Muscle of arm (tissue), 12 donors: ENCODE data around the gene LPAR3. TPM values are rescaled to one million over a fixed set of nuclear protein-coding genes. Genes with fewer than 3 reads are reported as not detected.
"Not testable (repeated sequence)": the region's sequence is repeated elsewhere in the genome, so short reads cannot be mapped to it uniquely, and the experiment has no call there.

Experiments
- DNase-seq: peaks from one replicate; pipeline ENCODE4 v3.0.0-alpha.2; 2013
- polyA plus RNA-seq, 12 donors: library from polyadenylated mRNA; unstranded; fragments of 120-200 nt; gene quantifications; one replicate each; pipeline ENCODE4 v1.2.1, GENCODE V29; 2013; ENCODE audit not compliant: insufficient read length in 12 of 12

LPAR3 gene
- polyA plus RNA-seq, 12 donors = 0.07 to 1.7 (median 0.18) TPM; not detected in 3

DNA sequence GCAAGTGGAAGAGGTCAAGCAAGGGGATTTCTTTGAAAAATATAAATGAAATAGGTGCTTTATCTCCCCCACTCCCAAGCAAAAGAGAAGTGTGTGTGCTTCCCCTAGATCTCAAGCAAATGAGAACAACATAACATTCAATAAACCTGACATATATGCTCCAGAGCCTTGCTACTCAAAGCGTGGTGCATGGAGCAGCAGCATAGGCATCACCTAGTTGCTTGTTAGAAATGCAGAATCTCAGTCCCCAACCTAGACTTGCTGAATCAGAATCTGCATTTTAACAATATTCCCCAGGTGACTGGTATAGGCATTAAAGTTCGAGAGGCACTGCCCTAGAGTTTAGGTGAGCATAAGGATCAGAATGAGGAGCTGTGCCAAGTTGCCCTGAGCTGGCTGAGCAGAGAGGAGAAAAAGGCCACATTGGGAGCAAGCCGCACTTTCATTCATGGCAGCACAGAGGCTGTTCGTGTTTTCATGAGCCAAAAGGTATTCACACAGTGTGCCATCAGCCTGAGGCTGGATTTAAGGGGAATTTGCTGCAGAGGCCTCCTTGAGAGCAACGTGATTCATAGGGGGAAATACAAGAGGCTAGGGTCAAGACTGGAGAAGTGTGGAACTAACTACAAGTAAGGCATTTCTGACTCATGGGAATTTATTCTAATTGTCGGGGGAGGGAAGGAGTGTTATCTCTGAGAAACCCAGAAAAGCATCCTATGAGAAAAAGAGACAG lies 14.3 kb upstream of the LPAR3 start:
- DNase-seq = no peak

DNA sequence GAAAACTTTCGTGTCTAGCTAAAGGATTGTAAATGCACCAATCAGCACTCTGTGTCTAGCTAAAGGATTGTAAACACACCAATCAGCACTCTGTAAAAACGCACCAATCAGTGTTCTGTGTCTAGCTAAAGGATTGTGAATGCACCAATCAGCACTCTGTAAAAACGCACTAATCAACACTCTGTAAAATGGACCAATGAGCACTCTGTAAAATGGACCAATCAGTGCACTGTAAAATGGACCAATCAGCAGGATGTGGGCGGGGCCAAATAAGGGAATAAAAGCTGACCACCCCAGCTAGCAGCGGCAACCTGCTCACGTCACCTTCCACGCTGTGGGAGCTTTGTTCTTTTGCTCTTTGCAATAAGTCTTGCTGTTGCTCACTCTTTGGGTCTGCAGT lies 9.7 kb upstream of the LPAR3 start:
- DNase-seq = not testable (repeated sequence)

DNA sequence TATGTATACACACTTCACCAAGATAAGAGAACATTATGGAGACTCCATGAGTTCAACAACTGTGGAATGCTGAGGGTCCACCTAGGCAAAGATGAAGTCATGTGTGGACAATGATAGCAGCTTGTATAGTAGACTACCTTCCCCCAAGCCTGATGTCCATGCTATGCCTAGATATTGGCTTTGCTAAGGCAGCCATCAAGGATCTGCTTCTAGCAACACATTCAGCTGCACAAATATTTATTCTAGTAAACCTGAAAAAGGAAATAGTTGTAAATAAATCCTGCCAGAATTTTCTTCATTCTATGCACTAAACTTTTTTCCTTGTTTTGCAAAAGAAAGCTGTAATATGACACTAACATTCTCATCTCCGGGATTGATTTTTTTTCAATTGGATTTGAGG lies 7.0 kb upstream of the LPAR3 start:
- DNase-seq = no peak

- no peak for DNase-seq
These were observed 3.3 kb upstream of the LPAR3 start for GRCh38 chr1:84896279-84896678.

GRCh38 chr1:84890566-84890965 lies 2.4 kb downstream of the LPAR3 start:
- DNase-seq = no peak

DNA sequence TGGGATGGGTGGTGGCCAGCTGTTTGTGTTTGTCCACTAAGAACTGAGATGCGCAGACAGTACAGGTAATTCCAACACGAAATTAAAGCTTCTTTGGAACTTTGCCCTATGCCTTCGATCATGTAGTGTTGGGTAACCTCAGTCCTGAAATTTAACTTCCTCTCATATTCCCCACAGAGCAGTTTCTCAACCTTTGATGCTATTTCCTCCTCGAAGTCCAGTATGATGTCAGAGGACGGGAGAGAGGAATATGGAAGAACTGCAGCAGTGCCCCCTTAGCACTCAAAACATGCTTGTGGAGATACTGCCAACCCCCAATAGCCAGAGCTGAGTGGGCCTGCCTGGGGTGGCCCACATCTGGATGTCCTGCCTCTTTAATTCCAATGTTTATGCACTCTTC lies 3.6 kb downstream of the LPAR3 start:
- no peak for DNase-seq

GRCh38 chr1:84888753-84889152 lies 4.3 kb downstream of the LPAR3 start:
- DNase-seq = no peak

GRCh38 chr1:84887261-84887934 lies 5.6 kb downstream of the LPAR3 start:
- DNase-seq = no peak

DNA sequence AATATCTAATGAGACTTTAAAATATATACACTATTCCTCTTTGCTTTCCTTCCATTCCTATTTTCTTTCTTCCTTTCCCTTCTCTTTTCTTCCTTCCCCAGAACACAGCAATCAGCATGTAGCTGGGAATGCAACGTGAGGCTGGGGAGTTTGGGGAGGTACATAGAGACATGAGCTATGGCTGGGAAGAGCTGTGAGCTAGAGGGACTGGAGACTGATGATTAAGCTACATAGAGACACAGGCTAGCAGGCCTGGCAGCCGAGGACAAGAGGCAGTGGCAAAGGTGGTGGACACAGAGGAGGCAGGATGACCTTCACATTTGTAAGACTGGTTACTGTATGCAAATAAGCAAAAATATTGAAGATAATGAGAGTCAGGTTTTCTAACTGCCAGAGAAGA lies 7.5 kb downstream of the LPAR3 start:
- DNase-seq = no peak

DNA sequence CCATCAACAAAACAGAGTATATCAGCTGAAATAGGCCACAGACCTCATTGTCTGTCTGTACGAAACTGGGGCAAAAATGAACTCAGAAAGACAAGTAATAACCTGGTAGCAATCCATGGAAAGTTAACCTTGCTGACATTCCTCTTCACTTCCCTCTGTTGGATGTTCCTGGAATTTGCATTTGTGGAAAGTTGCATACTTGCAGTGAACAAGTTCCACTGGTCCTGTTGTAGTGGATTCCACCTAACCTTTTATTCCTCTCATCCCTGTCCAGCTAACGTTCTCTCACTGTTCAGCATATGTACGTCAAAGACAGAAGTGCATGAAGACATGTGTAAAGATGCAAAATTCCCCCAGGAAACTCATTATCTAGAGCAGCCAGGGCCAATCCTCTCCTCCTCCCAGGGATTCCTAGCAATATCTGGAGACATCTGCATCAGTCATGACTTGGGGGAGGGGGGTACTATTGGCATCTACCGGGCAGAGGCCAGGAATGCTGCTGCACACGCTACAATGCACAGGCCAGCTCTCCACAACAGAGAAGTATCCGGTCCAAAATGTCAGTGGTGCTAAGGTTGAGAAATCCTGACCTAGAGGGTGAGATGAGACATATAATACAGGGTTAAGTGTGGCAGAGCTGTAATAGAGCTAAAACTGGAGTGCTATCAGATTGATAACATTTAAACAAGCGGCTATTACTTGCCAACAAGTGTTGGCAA lies 8.2 kb downstream of the LPAR3 start:
- no peak for DNase-seq

DNA sequence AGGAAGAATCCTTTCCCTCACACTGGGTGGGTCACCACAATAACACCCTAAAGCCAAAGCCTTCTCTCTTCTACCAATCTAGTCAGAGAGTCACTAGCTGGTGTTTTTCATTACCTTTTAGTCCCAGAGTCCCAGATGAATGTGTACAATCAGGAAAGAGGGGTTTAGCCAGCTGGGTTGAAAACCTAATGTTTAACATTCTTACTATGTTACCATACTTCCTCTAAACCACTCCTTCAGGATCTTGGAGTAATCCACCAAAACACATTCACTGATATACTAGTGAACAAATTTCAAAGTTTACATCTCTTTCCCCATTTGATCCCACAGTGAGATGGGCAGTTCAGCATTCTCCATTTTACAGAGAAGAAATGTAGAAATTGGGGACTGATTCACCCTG lies 9.7 kb downstream of the LPAR3 start:
- no peak for DNase-seq

GRCh38 chr1:84877592-84877991 lies 15.4 kb downstream of the LPAR3 start:
- no peak for DNase-seq

GRCh38 chr1:84876353-84876752 lies 16.7 kb downstream of the LPAR3 start:
- no peak for DNase-seq

- no peak for DNase-seq
These were observed 19.6 kb downstream of the LPAR3 start for GRCh38 chr1:84873366-84873765.

DNA sequence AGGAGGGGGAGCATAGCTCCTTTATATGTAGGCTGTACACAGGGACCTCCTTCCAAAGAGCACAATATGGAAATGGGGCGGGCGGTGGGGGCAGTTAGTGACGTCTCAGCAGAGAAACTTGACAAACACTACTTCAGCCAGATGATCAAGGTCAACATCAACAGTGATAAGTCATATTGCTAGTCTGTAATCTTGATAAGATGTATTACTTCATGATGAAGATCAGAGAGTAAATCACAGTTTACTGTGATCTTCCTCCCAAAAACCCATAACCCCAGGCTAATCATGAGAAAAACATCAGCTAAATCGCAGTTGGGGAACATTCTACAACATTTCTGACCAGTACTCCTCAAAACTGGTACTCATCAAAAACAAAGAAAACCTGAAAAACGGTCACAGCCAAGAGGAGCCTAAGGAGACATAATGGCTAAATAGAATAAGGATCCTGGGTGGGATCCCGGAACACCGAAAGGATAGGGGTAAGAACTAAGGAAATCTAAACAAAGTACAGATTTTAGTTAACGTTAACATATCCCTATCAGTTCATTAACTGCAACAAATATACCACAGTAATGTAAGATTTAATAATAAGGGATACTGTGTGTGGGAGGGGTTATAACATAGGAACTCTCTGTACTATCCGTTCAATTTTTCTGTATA lies 20.2 kb downstream of the LPAR3 start:
- DNase-seq = no peak

- DNase-seq = no peak
These were observed 21.8 kb downstream of the LPAR3 start for GRCh38 chr1:84871181-84871580.

DNA sequence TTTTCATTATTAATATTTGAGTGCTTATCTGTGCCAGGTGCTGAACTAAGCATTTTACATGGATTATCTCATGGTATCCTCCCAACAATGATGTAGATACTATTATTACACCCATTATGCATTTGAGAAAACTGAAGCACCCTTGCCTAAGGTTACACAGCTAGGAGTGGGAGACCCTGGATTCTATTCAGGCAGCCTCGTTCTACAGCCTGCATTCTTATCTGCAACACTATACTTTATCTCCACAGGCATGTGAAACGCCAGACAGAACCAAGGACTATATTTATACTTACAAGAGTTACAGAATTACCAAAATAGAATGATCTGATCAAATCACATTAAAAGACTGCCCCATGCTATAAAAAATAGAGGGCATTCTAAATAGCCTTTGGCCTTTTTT lies 22.4 kb downstream of the LPAR3 start:
- DNase-seq = no peak

GRCh38 chr1:84869720-84870119 lies 23.3 kb downstream of the LPAR3 start:
- DNase-seq = no peak

DNA sequence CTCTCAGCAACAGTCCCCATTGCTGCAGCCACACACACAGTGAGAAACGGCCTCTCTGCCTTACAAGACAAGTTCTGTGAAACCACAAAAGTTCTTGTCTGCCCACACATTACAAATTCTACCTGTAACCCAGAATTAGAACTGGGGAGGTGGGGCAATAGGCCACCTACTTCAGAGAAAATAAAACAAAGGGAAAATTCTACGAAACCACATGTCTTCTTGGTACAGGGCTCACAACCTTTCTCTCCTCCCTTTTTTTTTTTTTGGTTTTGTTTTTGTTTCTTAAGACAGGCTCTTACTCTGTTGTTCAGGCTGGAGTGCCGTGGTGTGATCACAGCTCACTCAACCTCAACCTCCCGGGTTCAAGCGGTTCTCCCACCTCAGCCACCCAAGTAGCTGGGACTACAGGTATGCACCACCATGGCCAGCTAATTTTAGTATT lies 30.2 kb downstream of the LPAR3 start:
- DNase-seq = no peak

GRCh38 chr1:84861988-84862644 lies 30.9 kb downstream of the LPAR3 start:
- DNase-seq = no peak

- no peak for DNase-seq
These were observed 31.5 kb downstream of the LPAR3 start for GRCh38 chr1:84861516-84861915.

DNA sequence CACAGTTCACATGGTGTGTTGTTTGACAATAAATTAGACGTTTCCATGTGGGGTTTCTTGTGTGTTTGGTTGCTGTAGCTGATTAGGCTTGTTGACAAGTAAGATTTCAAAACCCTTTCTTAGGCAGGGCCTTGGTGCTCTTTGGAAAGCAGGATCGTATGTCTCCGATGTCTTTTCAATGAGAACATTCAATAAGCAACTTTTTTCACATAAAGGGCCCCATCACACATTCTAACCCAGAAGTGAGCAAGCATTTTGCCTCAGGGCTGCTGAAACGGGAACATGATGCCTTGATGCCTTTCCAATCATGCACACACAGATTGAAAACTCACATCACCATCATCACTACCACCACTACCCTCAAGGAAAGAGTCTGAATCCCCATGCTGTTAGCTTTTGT lies 33.1 kb downstream of the LPAR3 start:
- DNase-seq = no peak
